GM18520 (cell line): Measurements from ENCODE around the gene MGMT.

ENCODE experiments used
- ATAC-seq: cut with Tn5 transposase; IDR thresholded peaks from one replicate; pipeline ENCODE4 v1.9.1; 2021; ENCODE audit not compliant: unreplicated experiment

Gene MGMT

DNA sequence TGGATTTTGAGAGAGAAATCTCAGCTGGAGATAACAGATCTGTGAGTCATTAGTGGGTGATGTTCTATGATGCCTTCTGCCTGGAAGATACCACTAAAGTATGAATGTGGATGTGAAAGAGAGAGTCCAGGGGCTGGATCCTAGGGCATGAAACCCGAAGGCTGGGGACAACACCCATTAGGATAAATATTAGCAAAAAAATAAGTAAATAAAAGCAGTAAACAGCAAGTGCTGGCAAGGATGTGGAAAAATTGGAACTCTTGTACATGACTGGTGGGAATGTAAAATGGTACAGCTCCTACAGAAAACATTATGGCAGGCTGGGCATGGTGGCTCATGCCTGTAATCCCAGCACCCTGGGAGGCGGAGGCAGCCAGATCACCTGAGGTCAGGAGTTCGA is 16.6 kb upstream of the MGMT start:
- ATAC-seq = no peak

DNA sequence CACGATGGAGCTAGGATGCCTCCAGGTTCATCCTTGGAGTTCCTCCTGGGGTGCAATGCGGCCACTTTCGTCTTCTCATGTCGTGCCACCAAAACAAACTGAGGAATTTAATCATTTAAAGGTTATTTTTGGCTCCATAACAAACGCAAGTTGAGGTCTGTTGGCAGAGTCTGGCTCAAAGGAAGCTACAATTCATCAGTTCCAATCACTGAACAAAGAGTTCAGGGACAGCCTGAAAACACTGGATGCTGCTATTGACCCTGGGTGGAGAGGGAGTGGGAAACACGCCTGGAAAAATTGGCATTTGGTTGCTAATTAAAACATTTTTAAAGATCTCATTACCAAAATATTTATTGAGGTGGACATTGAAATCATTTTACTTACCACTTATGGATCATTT is 11.4 kb upstream of the MGMT start:
- ATAC-seq = no peak

DNA sequence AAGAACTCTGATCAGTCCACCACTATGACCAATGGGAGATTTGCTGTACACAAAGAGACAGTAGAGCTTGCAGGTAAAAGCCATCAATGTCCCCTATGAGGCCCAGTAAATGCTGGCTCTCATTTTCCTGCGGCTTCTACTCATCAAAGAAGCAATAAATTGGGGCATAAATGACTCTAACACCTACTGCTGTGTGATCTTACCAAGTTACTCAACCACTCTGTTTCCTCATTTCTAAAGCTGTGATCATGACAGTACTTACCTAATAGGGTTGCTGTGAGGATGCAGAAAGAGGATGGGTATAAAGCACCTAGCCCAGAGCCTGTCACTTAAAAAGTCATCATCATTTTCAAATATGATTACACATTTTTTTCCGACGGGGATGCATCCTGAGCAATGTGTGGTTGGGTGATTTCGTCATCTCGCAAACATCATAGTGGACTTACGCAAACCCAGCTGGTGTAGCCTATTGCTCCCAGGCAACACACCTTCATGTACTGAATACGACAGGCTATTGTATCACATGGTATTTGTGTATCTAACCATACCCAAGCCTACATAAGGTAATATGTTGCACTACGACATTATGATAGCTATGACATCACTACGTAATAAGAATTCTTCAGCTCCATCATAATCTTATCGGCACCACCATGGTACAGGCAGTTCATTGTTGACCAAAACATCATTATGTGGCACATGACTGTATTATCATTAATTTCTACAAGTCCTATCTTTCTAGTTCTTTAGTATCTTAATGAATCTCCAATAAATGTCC is 7.1 kb upstream of the MGMT start:
- no peak for ATAC-seq

GRCh38 chr10:129462257-129462795 is 4.7 kb upstream of the MGMT start:
- no peak for ATAC-seq

DNA sequence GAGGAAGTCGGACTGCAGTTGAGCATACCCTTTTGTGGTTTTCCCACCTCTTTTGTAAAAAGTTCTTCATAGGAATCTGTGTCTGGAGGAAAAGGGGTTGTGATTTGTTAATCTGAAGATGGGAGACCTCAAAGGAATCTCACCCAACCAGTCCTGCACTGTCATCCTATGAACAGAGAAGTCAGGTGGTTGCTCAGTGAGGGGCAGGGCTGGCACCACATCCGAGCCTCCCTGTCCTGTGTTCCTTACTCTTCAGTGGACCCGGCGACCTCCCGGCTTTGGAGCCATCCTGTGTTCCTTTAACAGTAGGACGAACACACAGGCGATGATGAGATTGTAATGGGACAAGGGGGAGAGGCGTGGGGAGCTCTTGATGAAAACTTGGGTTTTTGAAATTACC is 2.8 kb upstream of the MGMT start:
- ATAC-seq = no peak

DNA sequence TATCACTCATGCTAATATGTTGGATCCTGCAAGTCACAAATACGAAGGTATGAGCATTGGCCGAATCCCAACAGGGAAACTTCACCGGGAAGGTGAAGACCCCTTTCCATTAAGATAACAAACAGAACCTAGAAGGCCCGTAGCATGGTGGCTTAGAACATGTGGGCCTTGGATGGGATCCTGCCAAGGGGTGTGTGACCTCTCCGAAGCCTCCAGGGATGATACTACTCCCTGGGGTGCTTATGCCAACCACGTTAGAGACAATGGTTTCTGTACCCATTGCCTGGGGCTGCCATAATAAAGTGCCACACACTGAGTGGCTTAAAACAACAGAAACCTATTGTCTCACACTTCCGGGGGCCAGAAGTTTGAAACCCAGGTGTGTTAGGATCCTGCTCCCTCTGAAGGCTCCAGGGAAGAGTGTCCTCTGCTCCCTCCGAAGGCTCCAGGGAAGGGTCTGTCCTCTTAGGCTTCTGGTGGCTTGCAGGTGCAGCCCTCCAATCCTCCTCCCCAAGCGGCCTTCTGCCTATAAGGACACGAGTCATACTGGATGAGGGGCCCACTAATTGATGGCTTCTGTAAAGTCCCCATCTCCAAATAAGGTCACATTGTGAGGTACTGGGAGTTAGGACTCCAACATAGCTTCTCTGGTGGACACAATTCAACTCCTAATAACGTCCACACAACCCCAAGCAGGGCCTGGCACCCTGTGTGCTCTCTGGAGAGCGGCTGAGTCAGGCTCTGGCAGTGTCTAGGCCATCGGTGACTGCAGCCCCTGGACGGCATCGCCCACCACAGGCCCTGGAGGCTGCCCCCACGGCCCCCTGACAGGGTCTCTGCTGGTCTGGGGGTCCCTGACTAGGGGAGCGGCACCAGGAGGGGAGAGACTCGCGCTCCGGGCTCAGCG is 992 bp upstream of the MGMT start:
- ATAC-seq = no peak

GRCh38 chr10:129467359-129468064 is 471 bp downstream of the MGMT start:
- ATAC-seq = no peak

GRCh38 chr10:129468187-129468586 is 1.1 kb downstream of the MGMT start:
- ATAC-seq = no peak

GRCh38 chr10:129470103-129470851 is 3.2 kb downstream of the MGMT start:
- ATAC-seq = no peak

DNA sequence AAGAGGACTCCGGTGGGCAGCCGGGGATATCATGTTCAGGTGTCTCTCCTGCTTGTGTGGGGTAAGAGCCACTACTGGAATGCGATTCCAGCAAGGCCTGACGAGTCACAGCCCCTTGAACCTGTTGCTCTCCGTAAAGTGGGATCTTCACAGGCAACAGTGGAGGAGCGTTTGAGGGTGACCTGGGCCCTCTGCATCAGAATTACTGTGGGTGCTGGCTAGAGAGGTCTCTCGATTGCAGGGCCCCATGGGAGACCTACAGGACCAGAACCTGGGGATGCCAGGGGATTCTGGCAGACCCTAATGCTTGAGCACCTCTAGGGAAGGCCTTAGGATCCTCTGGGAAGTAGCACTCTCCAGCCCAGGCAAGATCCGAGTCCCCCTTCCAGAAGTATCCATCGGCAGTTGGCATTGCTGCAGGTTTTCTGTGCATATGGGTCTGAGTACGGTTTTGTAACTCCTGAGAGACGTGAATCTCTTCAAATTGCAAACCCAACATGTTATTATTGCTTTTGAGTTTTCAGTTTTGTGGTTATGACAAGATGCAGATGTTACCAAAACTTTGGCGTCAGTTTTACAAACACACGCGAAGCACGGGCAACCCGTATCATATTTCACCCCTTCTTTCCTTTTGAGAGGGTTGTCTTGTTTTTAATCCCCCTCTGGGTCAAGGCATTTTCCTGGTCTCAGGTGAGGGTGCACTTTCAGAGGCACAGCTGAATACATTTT is 4.6 kb downstream of the MGMT start:
- ATAC-seq = no peak

- ATAC-seq = no peak
These were observed 5.9 kb downstream of the MGMT start for GRCh38 chr10:129472696-129473555.

DNA sequence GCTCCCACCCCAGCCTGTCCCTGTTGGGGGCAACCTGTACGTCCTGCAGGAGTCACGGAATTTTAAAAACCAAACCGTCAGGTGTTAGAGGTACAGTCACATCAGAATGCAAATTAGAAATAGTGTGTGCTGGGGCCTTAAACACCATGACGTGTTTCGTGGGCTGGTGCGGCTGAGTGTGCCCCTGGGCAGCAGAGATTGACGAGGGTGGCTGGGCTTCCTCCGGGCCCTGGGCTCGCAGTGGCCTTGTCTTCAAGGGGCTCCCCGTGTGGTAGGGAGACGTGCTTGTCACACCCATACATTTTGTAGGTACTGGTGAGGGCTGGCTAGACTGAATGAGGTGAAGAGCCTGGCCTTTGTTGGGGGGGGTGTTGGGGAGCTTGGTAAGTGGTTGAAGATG is 7.6 kb downstream of the MGMT start:
- ATAC-seq = no peak

- no peak for ATAC-seq
These were observed 9.4 kb downstream of the MGMT start for GRCh38 chr10:129476431-129476830.

DNA sequence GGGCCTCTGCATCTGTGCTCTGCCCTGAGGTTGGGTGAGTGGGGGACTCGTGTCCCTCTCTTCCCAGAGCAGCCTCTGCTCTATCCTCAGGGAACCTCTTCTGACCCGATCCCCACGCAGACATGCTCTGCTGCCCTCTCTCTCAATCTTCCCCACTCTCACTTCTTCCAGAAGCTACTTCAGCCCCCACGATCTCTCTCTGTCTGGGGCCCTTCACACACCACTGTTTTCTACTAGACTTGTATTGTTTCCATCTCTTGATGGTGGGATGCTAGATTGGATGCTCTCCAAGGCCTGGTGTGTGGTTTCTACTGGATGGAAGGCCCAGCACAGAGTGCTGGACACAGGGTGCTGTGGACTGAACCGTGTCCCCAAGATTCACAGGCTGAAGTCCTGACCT is 10.0 kb downstream of the MGMT start:
- ATAC-seq = no peak

DNA sequence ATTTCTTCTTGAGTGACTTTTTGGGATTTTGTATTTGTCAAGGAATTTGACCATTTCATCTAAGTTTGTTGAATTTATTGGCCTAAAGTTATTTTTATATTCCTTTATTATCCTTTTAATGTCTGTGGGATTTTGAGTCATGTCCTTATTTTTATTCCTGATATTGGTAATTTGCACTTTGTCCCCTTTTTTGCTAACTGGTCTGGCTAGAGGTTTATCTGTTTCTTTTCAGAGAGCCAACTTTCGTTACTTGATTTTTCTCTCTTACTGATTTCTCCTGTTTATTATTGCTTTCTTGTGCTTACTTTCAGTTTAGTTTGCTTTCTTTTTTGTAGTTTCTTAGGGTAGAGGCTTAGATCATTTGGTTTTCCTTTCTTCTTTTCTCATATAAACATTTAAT is 14.6 kb downstream of the MGMT start:
- ATAC-seq = no peak

- ATAC-seq = no peak
These were observed 16.5 kb downstream of the MGMT start for GRCh38 chr10:129483430-129484010.

- no peak for ATAC-seq
These were observed 19.8 kb downstream of the MGMT start for GRCh38 chr10:129486805-129487204.

DNA sequence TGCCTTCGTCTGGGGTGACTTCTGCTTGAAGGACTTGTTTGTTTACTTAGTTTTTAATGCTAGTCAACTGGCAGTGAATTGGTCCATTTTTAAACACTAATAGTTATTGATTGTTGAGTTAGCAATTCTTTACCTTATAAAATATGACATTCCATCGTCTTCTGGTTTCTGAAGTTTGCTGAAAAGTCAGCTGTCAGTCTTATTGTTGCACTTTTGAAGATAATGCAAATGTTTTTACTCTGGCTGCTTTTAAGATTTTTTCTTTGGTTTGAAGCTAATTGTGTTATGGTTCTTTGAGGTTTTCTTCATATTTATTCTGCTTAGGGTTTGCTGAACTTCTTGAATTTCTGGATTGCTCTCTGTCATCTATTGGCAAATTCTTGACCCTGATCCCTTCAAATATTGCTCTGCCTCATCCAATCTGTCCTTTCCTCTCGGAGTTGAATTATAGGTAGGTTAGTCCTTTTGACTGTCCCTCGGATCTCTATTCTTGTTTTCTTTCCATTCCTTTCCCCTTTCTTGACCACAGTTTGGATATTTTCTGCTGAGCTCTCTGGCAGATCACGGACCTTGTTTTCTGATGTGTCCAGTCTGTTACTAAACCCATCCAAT is 24.2 kb downstream of the MGMT start:
- no peak for ATAC-seq
